22Rv1 (cell line): ENCODE measurements around the gene MDK.

Experiments
- CTCF ChIP-seq: fragments of 450-650 bp; IDR thresholded peaks from 2 replicates; pipeline ENCODE4 v1.5.1; 2017; ENCODE audit warnings: mild to moderate bottlenecking
- ZFX ChIP-seq: fragments of 450-650 bp; IDR thresholded peaks from 2 replicates; pipeline ENCODE4 v1.6.1; 2017; ENCODE audit warnings: antibody characterized with exemption, borderline replicate concordance

- TF ChIP-seq CTCF (no peak), ZFX (no peak)
Observed at GRCh38 chr11:46426233-46426991, 44.9 kb downstream of the MDK start.
